ENCODE results near the gene KCNQ2.

- TF ChIP-seq, protein P1, sequence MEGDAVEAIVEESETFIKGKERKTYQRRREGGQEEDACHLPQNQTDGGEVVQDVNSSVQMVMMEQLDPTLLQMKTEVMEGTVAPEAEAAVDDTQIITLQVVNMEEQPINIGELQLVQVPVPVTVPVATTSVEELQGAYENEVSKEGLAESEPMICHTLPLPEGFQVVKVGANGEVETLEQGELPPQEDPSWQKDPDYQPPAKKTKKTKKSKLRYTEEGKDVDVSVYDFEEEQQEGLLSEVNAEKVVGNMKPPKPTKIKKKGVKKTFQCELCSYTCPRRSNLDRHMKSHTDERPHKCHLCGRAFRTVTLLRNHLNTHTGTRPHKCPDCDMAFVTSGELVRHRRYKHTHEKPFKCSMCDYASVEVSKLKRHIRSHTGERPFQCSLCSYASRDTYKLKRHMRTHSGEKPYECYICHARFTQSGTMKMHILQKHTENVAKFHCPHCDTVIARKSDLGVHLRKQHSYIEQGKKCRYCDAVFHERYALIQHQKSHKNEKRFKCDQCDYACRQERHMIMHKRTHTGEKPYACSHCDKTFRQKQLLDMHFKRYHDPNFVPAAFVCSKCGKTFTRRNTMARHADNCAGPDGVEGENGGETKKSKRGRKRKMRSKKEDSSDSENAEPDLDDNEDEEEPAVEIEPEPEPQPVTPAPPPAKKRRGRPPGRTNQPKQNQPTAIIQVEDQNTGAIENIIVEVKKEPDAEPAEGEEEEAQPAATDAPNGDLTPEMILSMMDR (IDR thresholded peaks at IDR 0.05), result no peak
- no peak for TF ChIP-seq POLR2A (IDR thresholded peaks at IDR 0.05)
Measured at GRCh38 chr20:63457737-63458136, 14.7 kb downstream of the KCNQ2 start.

Measured in adrenal gland (tissue), 5 donors.